Measurements from ENCODE around the gene WDR11.
A peak's percentile ranks its signal among the peaks of the same experiment; 100 is the strongest.
"Not testable (repeated sequence)": the region's sequence is repeated elsewhere in the genome, so short reads cannot be mapped to it uniquely, and the experiment has no call there.

The WDR11 gene

GRCh38 chr10:120854388-120854787 lies 3.2 kb downstream of the WDR11 start:
- DNase-seq (ENCODE audit: low read depth in 2 of 3, low spot score in 2 of 3), result no peak

GRCh38 chr10:120861178-120861855 lies 10.2 kb downstream of the WDR11 start:
- no peak for DNase-seq (ENCODE audit: low read depth in 2 of 3, low spot score in 2 of 3)

- DNase-seq (ENCODE audit: low read depth in 2 of 3, low spot score in 2 of 3), result no peak
These were observed 22.6 kb downstream of the WDR11 start for GRCh38 chr10:120873741-120874140.

GRCh38 chr10:120883071-120883470 lies 31.9 kb downstream of the WDR11 start:
- no peak for DNase-seq (ENCODE audit: low read depth in 2 of 3, low spot score in 2 of 3)

- no peak for DNase-seq (ENCODE audit: low read depth in 2 of 3, low spot score in 2 of 3)
These were observed 36.3 kb downstream of the WDR11 start for GRCh38 chr10:120887482-120887881.

- no peak for DNase-seq (ENCODE audit: low read depth in 2 of 3, low spot score in 2 of 3)
These were observed 40.2 kb downstream of the WDR11 start for GRCh38 chr10:120891365-120891764.

- no peak for DNase-seq (ENCODE audit: low read depth in 2 of 3, low spot score in 2 of 3)
These were observed 43.4 kb downstream of the WDR11 start for GRCh38 chr10:120894556-120894955.

- no peak for DNase-seq (ENCODE audit: low read depth in 2 of 3, low spot score in 2 of 3)
These were observed 46.2 kb downstream of the WDR11 start for GRCh38 chr10:120897343-120897742.

- no peak for DNase-seq (ENCODE audit: low read depth in 2 of 3, low spot score in 2 of 3)
These were observed 54.1 kb downstream of the WDR11 start for GRCh38 chr10:120905268-120905667.

- DNase-seq (ENCODE audit: low read depth in 2 of 3, low spot score in 2 of 3), result no peak
These were observed 66.5 kb downstream of the WDR11 start for GRCh38 chr10:120917521-120918250.

GRCh38 chr10:120923886-120924285 lies 72.7 kb downstream of the WDR11 start:
- DNase-seq (ENCODE audit: low read depth in 2 of 3, low spot score in 2 of 3), result not testable (repeated sequence)

- DNase-seq (ENCODE audit: low read depth in 2 of 3, low spot score in 2 of 3), result no peak
These were observed 75.4 kb downstream of the WDR11 start for GRCh38 chr10:120926611-120927010.

GRCh38 chr10:120927352-120927751 lies 76.2 kb downstream of the WDR11 start:
- no peak for DNase-seq (ENCODE audit: low read depth in 2 of 3, low spot score in 2 of 3)

GRCh38 chr10:120929166-120929565 lies 78.0 kb downstream of the WDR11 start:
- no peak for DNase-seq (ENCODE audit: low read depth in 2 of 3, low spot score in 2 of 3)

- DNase-seq (ENCODE audit: low read depth in 2 of 3, low spot score in 2 of 3), result no peak
These were observed 80.3 kb downstream of the WDR11 start for GRCh38 chr10:120931423-120931822.

GRCh38 chr10:120931999-120932398 lies 80.8 kb downstream of the WDR11 start:
- no peak for DNase-seq (ENCODE audit: low read depth in 2 of 3, low spot score in 2 of 3)

- DNase-seq (ENCODE audit: low read depth in 2 of 3, low spot score in 2 of 3), result no peak
These were observed 87.7 kb downstream of the WDR11 start for GRCh38 chr10:120938822-120939221.

- no peak for DNase-seq (ENCODE audit: low read depth in 2 of 3, low spot score in 2 of 3)
These were observed 89.2 kb downstream of the WDR11 start for GRCh38 chr10:120940299-120940900.

GRCh38 chr10:120941501-120941900 lies 90.3 kb downstream of the WDR11 start:
- no peak for DNase-seq (ENCODE audit: low read depth in 2 of 3, low spot score in 2 of 3)

- peak; percentile 35 to 59 (median 59) for DNase-seq (ENCODE audit: low read depth in 2 of 3, low spot score in 2 of 3)
These were observed 91.7 kb downstream of the WDR11 start for GRCh38 chr10:120942806-120943413.

GRCh38 chr10:120943542-120943941 lies 92.4 kb downstream of the WDR11 start:
- DNase-seq (ENCODE audit: low read depth in 2 of 3, low spot score in 2 of 3), result no peak

- DNase-seq (ENCODE audit: low read depth in 2 of 3, low spot score in 2 of 3), result no peak
These were observed 93.5 kb downstream of the WDR11 start for GRCh38 chr10:120944586-120945125.
